K562 (cell line): ENCODE data around the gene GPSM3. TPM values are rescaled to one million over a fixed set of nuclear protein-coding genes. Genes with fewer than 3 reads are reported as not detected.

Experiments used
- BCOR ChIP-seq: fragments of 450-650 bp; IDR thresholded peaks from 2 replicates; pipeline ENCODE4 v1.6.1; 2016
- EGR1 ChIP-seq: fragments of 450-650 bp; conservative IDR thresholded peaks from 2 replicates; pipeline ENCODE4 v1.6.1; 2017; ENCODE audit warnings: mild to moderate bottlenecking
- EHMT2 ChIP-seq: fragments of 450-650 bp; IDR thresholded peaks from 2 replicates; pipeline ENCODE4 v1.6.1; 2018; ENCODE audit warnings: antibody characterized with exemption
- L3MBTL2 ChIP-seq: fragments of 450-650 bp; IDR thresholded peaks from 2 replicates; pipeline ENCODE4 v1.6.1; 2016; ENCODE audit warnings: mild to moderate bottlenecking, moderate library complexity
- MAFG ChIP-seq: fragments of 450-650 bp; conservative IDR thresholded peaks from 2 replicates; pipeline ENCODE4 v1.6.1; 2016; ENCODE audit warnings: missing genetic modification characterization, missing compliant biosample characterization
- RNF219 ChIP-seq: fragments of 250-450 bp; sonication (Bioruptor Pico); IDR thresholded peaks from 2 replicates; pipeline ENCODE4 v1.5.0; 2022; ENCODE audit warnings: mild to moderate bottlenecking
- ZNF133 ChIP-seq: fragments of 250-450 bp; sonication (Bioruptor Pico); IDR thresholded peaks from 2 replicates; pipeline ENCODE4 v1.4.0; 2020; ENCODE audit warnings: mild to moderate bottlenecking
- ZNF274 ChIP-seq: IDR thresholded peaks from 2 replicates; pipeline ENCODE4 v1.6.1; 2011; ENCODE audit warnings: low read depth, mild to moderate bottlenecking, low read length, moderate library complexity, borderline replicate concordance
- ZNF354B ChIP-seq: fragments of 250-450 bp; sonication (Bioruptor Pico); IDR thresholded peaks from 2 replicates; pipeline ENCODE4 v1.4.0; 2020
- ZNF407 ChIP-seq: fragments of 450-650 bp; IDR thresholded peaks from 2 replicates; pipeline ENCODE4 v1.6.1; 2016; ENCODE audit warnings: low read depth
- polyA plus RNA-seq, 8 experiments: library from polyadenylated mRNA; depleted of rRNA in 4 of 8; stranded (reverse) in 5 of 8; unstranded in 3 of 8; fragments of >200 nt; fragmentation: Nextera tagmentation in 2 of 8; fragmentation: Illumina TruSeq in 1 of 8; extraction: Ambion mirVana in 2 of 8; extraction: Trizol in 1 of 8; gene quantifications; 2 replicates each; pipeline versions ENCODE4 v1.2.1 to v1.2.3, GENCODE V29; 2011 to 2014; ENCODE audit warnings: inconsistent platforms in 1 of 8, missing spikeins in 1 of 8
- total RNA-seq, 7 experiments: library from RNA; depleted of rRNA in 6 of 7; stranded (reverse); fragments of >200 nt in 6 of 7; fragmentation: Illumina TruSeq in 2 of 7; extraction: Trizol in 2 of 7; gene quantifications; 2 replicates each; pipeline versions ENCODE4 v1.2.1 to v1.2.3, GENCODE V29; 2011 to 2021; ENCODE audit warnings: low replicate concordance in 1 of 7
- TF ChIP-seq, protein P1 (sequence below): fragments of 450-650 bp; formaldehyde crosslinking; IDR thresholded peaks from 2 replicates; pipeline ENCODE4 v1.4.0; 2020; ENCODE audit warnings: mild to moderate bottlenecking, moderate library complexity
- TF ChIP-seq, protein P2 (sequence below): sonication (generic); formaldehyde crosslinking; IDR thresholded peaks from 2 replicates; pipeline ENCODE4 v1.8.0; 2023; ENCODE audit warnings: mild to moderate bottlenecking, missing genetic modification reagents

Gene GPSM3
- total and polyA plus RNA-seq, 9 of the 15 experiments (the other 6 are each of a cell fraction or from before 2014, with no cell fraction given) = 5.3 to 42.6 (median 24.4) TPM

DNA sequence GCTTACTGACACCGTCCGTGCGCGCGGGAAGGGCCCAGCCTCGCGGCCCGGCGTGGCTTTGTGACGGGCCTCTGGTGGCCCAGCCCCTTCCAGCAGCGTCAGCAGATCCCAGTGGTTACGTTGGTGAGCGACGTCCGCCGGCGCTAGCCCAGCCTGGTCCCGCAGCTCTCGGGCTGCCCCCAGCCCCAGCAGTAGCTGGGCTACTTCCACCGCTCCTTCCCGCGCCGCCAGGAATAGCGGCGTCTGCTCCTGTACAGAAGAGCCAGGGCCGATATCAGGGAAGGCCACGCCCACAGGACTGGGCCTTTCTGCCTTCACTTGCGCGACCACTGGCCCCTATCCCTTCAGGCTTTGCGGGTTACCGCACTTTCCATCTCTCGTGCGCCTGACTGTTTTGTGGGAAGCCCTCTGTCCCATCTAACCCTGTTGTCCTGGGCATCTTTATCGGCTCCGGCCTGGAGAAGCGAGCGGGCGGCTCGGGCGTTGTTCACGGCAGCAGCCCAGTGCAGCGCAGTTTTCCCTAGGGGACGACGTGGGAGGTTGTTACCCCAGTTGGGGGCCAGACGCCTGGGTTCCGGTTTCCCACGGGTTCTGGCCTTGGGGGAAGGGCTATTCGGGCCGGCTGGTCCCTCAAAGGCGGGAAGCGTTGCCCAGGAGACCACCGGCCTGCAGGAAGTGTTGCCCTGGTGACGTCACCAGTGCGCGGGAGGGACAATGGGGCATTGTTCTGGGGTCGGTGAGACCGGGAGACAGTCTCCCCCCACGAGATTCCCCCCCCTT is 3.6 kb upstream of the GPSM3 start (continued):
- TF ChIP-seq ZNF407 (no peak), EHMT2 (no peak), RNF219 (CRISPR knock-in tag) (no peak), BCOR (peak; percentile 35; the same call in 1 of the 2 replicates), MAFG (tag) (peak; percentile 82), L3MBTL2 (peak; percentile 85), ZNF354B (CRISPR knock-in tag) (no peak), EGR1 (peak; percentile 81), ZNF133 (CRISPR knock-in tag) (no peak), ZNF274 (no peak)
- TF ChIP-seq, protein P1, sequence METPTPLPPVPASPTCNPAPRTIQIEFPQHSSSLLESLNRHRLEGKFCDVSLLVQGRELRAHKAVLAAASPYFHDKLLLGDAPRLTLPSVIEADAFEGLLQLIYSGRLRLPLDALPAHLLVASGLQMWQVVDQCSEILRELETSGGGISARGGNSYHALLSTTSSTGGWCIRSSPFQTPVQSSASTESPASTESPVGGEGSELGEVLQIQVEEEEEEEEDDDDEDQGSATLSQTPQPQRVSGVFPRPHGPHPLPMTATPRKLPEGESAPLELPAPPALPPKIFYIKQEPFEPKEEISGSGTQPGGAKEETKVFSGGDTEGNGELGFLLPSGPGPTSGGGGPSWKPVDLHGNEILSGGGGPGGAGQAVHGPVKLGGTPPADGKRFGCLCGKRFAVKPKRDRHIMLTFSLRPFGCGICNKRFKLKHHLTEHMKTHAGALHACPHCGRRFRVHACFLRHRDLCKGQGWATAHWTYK (CRISPR knock-in tag) = peak; percentile 49; the same call in 1 of the 2 replicates
- TF ChIP-seq, protein P2, sequence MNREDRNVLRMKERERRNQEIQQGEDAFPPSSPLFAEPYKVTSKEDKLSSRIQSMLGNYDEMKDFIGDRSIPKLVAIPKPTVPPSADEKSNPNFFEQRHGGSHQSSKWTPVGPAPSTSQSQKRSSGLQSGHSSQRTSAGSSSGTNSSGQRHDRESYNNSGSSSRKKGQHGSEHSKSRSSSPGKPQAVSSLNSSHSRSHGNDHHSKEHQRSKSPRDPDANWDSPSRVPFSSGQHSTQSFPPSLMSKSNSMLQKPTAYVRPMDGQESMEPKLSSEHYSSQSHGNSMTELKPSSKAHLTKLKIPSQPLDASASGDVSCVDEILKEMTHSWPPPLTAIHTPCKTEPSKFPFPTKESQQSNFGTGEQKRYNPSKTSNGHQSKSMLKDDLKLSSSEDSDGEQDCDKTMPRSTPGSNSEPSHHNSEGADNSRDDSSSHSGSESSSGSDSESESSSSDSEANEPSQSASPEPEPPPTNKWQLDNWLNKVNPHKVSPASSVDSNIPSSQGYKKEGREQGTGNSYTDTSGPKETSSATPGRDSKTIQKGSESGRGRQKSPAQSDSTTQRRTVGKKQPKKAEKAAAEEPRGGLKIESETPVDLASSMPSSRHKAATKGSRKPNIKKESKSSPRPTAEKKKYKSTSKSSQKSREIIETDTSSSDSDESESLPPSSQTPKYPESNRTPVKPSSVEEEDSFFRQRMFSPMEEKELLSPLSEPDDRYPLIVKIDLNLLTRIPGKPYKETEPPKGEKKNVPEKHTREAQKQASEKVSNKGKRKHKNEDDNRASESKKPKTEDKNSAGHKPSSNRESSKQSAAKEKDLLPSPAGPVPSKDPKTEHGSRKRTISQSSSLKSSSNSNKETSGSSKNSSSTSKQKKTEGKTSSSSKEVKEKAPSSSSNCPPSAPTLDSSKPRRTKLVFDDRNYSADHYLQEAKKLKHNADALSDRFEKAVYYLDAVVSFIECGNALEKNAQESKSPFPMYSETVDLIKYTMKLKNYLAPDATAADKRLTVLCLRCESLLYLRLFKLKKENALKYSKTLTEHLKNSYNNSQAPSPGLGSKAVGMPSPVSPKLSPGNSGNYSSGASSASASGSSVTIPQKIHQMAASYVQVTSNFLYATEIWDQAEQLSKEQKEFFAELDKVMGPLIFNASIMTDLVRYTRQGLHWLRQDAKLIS = peak; percentile 83
